ENCODE results near the gene PHLDB1.
"Not testable (repeated sequence)": the region's sequence is repeated elsewhere in the genome, so short reads cannot be mapped to it uniquely, and the experiment has no call there.

The PHLDB1 gene

DNA sequence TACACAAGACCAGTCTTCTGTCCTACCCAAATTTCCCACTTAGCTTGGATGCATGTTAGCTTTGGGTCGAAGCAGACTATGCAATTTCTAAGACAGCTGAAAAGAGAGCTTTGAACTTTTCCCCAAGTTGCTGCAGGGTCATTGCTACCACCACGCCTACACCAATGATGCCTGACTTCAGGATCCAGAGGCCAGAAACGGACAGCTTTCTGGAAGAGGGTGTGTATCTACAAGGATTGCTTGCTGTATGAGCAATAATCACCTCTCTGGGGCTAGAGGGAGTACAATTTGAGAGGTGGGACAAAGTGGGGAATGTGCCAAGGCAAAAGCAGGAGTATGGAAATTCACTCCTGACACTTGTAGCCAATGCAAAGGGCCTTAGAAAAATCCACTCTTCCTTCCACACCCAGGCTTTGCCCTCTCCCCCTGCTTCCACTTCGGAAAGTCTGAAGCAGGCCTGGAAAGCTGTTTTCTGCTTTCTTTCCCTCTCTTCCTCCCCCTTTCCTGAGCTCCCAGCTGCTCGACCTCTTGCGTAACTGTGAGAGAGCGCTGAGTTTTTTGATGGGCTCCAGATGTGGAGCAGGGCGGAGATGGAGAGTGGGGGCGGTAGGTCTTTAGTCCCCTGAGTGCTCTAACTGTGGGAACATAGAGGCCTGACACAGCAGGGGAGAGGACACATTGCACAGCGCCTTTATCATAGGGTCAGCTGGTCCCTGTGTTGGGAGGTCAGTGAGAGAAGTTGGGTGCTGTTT is 2.1 kb upstream of the PHLDB1 start:
- DNase-seq (ENCODE audit: low read depth in 2 of 2): no peak

DNA sequence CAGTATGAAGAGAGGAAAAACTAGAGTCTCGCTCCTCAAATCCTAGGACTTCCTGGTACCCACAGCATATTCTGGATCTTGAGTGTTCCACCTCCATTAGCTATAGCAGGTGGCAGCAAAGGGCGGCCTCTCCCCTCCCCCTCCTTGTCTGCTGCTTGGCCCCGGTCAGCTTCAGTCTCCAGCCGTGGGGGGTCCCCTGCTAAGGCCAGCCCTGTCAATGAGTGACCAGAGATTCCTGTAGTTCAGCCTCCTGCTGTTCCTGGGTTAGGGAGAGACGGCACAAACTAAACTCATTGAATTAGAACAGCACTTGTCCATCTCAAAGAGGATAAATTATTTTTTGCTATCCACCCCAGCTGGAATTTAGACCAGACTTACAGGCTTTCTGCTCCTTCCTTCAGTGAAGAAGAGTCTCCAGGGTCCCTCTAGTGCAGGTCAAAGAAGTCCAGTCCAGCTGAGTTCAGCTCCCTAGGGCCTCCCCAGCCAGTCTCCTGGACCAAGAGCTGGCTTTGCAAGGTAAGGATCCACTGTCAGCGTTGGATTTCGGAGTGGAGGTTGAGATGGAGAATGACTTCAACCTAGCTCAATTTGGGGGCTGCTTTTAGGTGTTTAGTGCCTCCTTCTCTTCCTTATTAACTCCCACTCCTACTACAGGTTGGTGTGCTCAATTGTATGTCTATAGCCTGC is 1.1 kb upstream of the PHLDB1 start:
- DNase-seq (ENCODE audit: low read depth in 2 of 2): no peak

DNA sequence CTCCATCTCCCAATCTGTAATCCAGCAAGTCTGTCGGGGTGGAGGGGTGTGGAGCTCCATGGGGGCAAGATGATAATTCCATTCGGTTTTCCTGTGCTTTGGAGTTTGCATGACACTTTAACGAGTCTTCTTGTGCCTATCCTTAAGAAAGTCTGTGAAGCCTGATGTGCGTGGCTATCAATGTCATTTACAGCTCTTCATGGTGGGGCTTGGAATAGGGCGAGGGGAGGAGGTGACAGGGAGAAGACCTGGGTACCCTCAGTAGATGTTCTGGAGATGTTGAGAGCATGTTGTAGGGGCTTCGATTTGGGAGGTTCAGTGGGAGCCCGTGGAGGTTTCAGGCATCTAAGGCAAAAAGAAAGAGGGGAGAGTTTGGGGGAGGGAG is 579 bp upstream of the PHLDB1 start:
- no peak for DNase-seq (ENCODE audit: low read depth in 2 of 2)

DNA sequence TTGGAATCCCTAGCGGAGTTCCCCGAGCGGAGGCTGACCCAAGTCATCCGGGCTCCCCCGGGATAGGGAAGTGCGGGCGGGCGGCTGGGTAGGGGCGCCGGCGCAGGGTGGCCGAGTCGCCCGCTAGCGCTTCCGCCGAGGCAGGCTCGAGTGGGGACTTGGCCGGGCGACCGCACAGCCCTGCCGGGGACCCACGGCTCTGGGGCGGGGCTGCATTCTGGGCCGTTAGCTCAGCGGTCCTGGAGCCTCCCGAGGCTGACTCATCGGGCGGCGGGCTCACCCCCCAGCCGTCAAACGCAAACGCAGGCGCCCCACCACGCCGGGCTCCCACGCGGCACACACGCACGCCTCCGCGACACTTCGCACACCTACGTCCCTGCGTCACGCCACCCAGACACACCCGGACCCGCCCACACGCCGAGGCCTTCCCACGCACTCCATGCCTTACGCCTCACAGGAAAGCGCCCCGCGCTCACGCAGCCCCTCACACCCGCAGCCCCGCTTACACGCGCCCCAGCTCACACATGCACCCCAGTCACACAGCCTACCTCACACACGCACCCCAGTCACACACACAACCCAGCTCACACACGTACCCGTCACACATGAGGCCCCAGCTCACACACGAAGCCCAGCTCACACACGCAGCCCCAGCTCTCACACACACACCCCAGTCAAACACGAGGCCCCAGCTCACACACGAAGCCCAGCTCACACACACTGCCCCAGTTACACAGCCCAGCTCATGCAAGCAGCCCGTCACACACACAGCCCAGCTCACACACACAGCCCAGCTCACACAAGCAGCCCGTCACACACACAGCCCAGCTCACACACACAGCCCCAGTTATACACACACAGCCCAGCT is 1.2 kb downstream of the PHLDB1 start:
- DNase-seq (ENCODE audit: low read depth in 2 of 2): peak; percentile 69 to 81

DNA sequence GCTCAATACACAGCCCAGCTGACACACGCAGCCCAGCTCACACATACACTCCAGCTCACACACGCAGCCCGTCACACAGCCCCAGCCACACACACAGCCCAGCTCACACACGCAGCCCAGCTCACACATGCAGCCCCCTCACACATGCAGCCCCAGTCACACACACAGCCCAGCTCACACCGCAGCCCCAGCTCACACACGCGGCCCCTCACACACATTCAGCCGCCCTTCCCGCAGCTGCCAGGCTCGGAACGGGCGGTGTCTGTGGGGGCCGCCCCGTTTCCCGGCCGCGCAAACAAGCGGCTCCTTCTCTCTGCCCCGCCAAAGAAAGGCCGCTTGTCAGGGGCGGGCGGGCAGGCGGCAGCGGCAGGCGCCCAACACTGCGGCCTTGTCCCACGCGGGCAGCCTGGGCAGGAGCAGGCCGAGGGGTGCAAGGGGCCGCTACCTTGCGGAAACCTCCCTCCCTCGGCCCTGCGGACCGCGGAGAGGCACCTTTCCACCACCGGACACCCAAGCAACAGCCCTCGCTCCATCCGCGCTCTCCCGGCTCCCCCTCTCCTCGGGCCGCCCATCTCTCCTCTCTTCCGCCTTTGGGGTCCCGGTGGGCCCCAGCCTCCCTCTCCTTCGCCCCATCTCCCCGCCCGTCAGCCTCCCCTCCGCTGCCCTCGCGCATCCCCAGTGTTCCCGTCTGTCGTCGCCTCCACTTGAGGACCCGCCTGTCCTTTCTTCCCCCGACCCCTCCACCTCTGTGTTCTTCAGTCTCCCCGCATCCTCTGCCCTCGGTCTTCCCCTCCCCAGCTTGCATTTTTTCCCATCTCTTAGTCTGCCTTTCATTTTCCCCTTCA is 2.2 kb downstream of the PHLDB1 start:
- DNase-seq (ENCODE audit: low read depth in 2 of 2): no peak

DNA sequence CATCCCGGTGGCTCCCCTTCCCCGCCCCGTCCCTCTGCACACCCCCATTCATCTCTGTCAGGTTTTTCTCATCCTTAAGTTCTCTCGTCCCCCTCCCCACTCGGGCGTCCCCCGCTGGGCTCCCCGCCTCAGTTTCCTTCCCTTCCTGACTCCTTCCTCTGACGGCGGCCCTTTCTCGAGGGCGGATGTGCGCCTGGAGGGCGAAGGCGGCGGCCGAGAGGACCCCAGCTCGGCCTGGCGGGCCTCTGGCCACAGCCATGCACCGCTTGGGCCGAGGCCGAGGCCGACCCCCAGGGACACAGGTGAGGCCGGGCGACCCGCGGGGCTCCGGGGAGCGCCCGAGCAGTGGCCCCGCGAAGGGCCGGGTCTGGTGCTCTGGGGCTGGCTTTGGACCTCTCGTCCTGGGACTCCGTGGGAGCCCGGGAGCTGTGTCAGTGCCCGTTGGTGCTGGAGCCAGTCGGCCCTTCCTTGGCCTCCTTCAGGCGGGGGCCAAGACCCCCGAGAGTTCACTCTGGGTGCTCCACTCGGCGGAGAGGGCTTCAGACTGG is 2.9 kb downstream of the PHLDB1 start:
- no peak for DNase-seq (ENCODE audit: low read depth in 2 of 2)

DNA sequence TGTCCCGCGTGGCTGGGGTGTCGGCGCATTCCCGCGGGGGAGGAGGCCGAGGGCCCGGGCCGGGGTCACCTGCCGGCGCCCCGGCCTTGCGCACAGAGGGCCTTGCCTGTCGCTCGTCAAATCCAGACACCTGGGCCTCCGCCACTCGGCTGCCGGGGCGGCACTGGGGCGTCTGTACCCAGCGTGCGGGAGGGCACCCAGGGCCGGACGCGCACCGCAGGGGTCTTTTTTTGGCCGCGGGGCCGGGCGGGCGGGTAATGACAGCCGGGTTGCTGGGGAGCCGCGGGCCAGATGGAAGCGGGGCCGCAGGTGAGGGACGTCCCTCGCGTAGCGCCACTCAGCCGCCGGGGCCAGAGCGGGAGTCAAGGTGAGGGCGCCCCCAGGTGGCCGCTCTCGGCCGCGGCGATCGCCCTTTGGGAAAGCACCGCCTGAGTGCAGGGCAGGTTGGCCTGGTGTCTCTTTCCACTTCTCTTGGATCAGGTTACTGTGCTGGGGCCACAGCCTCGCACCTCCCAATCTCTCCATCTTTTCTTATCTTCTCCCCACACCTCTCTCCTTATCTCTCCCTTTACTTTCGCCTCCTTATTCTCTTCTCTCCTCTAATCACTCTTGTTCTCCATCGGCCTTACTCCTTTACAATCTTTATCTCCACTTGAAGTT is 3.5 kb downstream of the PHLDB1 start:
- peak; percentile 72 to 78 for DNase-seq (ENCODE audit: low read depth in 2 of 2)

DNA sequence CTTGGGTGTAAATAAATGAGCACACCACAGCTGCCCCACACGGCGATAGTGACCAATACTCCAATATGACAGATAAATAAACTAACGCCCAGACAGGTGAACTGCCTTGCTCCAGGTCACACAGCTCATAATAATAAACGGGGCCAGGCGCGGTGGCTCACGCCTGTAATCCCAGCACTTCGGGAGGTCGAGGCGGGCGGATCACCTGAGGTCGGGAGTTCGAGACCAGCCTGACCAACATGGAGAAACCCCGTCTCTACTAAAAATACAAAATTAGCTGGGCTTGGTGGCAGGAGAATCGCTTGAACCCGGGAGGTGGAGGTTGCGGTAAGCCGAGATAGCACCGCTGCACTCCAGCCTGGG is 4.0 kb downstream of the PHLDB1 start:
- DNase-seq (ENCODE audit: low read depth in 2 of 2): not testable (repeated sequence)

DNA sequence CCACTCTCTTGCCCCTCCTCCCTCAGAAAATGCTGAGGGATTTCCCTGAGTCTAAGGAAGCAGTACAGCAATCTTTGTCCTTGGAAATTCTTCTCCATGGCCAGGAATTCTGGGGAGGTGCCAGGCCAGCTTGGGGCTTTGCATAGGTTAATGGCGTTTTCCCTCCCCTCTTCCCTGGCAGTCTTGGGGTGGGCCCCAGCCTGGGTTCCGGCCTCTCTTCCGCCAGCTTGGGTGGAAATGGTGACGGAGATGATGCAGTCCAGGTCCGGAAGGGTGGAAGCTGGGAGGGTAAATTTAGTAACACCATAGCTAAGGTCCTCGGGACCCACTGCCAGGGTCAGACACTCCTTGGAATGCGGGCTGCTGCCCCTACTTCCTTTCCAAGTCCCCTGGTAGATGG is 5.0 kb downstream of the PHLDB1 start:
- no peak for DNase-seq (ENCODE audit: low read depth in 2 of 2)

DNA sequence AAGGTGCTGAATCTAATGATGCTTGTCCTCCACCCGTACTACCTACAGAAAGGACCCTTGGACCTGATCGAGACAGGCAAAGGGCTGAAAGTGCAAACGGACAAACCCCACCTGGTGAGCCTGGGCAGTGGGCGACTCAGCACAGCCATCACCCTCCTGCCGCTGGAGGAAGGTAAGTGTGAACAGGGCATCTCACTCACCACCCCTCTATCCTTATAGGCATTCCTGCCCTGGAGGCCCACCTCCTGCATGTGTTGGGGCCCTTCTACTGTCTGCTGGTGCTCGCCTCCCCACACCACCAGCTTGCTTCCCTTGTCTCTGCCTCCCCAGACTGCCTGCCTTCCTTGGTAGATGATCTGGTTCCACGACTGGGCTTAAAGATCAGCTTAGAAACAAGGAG is 7.1 kb downstream of the PHLDB1 start:
- no peak for DNase-seq (ENCODE audit: low read depth in 2 of 2)

DNA sequence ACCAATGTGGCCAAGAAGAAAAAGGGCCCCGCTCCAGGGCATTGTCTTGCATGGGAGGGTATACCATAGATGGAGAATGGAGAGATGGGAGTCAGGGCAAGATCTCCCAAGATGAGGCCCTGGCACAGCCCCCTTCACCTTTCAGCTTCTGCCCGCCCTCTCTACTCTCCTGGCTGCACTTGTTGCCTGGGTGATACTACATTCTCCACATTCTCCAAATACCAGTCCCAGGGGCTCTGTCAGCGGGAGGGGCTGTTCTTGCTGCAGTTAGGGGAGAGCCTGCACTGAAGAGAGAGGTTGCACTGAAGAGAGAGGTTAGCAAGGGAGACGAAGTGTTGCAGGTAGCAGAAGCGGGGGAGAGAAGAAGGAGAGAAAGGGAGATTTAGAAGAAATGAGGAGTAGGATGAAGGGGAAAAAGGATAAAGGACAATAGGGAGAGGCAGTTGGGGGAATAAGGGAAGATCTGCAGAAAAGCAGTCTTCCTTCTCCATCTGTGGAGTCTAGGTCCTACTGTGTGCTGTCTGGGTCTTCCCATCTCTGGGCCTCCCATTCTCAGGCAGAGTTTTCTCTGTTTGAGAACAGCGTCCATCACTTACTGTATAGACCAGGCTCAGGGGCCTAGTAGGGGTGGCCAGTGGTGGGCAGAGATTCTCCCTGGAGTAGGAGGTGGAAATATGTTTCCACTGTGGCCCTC is 8.0 kb downstream of the PHLDB1 start:
- DNase-seq (ENCODE audit: low read depth in 2 of 2): no peak

DNA sequence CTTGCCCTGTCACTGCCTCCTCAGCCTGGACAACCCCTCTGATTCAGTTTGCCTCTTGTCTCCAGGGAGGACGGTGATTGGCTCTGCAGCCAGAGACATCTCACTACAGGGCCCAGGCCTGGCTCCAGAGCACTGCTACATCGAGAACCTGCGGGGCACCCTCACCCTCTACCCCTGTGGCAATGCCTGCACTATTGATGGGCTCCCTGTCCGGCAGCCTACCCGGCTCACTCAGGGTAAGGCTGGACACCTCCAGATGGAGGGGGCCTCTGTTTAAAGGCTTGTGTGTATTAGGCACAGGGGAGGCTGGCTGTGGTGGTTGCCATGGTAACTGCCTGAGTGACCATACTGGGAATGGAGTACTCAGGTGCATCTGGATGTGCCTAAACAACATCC is 8.6 kb downstream of the PHLDB1 start:
- no peak for DNase-seq (ENCODE audit: low read depth in 2 of 2)

DNA sequence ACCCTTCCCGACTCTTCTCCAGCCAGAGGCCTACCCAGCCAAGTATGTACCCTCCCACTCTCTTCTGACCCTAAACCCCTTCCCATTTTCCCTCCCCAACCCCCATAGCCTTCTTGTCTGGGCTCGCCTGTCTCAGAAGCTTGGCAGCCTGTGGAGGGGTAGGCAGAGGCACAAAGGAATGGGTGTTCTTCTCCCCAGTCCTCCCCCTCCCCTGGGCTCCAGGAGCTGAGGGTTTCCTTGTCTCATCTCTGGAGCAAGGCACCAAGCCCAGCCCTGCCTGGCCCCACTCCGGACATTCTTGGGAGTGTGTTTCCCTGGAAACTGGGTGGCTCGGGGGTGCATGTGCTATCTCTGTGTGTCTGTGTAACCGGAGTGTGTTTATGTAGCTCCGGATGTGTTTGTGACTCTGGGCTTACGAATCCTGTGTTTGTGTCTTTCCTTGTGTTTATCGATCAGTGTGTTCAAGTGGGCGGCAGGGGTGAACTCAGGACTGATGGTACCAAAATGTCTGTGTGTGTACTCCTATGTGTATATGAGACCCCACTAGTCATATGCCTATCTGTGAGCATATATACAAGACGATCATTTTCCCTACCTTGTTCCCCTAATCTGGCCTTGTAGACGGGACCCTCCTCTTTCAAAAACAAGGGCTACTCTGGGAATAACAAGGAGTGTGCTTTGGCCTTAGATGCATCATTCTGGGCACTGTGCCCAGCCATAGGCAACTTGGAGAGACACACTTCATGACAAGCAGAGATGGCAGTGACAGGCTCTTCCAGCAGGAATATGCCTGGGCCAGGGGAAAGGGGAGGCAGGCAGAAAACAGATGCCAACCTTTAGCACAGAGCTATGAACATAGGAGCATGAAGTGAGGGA is 10.9 kb downstream of the PHLDB1 start:
- DNase-seq (ENCODE audit: low read depth in 2 of 2): no peak

DNA sequence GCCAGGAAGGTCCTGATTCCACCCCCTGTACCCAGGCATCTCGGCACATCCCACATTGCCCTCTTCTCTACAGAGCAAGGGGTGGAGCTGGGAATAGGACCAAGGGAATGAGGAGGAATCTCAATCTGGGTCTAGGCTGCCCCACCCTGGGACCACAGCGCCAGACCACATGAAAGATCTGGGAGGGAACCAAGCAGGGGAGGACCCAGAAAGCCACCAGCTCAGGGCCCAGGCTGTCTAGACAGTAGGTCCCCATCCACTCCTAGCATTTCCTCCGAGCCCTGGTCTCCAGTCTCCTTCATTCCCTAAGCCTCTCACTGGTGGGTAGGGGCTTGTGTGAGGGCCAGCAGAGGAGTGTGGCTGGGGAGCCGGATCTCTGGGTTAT is 11.6 kb downstream of the PHLDB1 start:
- DNase-seq (ENCODE audit: low read depth in 2 of 2): no peak

DNA sequence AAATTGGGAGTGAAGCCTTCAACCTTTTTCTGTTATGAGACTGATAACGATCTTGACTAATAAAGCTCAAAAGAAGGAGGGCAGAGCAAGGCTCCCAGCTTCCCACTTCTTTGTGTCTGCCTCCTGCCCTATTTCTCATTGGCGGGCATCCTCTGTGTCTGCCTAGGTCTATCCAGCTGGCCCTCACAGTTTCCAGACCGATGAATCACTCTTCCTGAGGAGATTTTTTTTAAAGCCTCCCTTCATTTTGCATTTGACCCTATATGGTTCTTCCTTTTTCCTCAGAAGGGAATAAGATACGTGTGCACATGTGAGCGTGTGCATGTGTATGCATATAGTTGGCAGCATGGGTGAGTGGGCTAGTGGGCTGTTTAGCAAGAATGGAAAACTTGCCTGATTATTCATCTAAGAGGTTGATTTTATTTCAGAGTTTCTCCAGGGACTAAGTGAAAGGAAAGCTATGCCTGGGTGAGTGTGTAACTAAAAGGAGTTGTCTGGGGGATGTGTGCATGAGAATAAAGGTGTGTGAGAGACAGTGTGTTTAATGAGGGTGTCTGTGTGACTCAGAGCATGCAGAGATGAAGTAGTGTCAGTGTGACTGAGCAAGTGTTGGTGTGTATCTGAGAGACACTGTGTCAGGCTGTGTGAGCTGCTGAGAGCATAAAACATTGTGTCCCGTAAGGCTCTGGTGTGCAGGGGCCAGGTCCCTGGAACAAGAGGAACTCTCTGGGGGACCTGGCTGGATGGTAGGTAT is 12.2 kb downstream of the PHLDB1 start:
- DNase-seq (ENCODE audit: low read depth in 2 of 2): no peak

DNA sequence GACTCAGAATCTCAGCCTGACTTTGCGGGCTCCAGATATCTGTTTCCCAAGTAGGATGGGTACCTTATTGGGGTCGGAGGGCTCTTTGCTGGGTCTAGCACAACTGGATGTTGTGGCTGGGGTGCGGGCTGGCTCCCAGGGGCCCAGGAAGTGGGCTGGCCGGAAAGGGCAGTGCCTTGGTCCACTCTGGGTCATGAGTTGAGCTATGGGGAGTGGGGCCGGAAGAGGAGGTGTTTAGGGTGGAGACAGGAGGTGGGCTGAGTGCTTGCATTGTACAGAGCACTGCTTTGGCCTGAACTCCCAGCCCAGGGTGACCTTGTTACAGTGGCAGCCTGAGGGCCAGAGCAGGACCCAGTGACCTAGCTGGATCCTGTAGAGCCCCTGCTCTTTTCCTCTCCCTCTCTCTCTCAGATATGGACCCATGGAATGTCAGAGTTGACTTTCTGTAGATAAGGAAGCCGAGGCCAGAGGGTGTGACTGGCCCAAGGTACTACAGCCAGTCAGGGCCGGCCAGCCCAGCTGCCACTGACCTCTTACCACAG is 13.2 kb downstream of the PHLDB1 start:
- no peak for DNase-seq (ENCODE audit: low read depth in 2 of 2)

DNA sequence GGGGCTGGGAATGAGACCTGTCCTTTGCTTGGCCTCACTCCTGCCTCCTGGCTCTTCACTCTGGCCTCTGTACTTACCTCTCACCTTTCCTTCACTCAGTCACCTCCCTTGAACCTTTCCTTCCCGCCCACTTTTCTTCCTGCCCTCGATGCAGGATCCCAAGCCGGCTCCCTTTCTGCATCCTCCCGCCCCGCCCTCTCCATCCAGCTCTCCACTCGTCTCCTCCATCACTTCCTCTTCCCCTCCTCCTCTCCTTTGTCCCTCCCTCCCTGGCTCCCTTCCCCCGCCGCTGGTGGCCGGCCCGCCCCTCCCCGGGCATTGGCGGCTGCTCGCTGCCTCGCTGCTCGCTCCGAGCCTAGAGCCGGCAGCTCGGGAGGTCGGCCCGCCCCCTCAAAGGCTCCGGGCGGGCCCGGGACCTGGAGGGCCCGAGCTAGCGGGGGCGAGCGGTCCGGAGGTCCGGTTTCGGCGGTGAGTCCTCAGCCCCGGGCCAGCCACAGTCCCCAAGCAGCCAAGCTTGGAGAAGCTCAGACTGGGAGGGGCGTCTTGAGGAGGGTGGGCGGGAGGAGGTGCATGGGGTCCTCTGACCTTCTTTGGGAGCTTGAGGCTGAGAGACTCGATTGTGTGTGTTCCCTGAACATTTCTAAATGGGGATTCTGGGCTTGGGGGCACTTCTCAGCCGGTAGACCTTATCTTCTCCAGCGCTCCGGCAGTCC is 13.8 kb downstream of the PHLDB1 start:
- DNase-seq (ENCODE audit: low read depth in 2 of 2): no peak
